Measurements from ENCODE around the gene DVL2. TPM values are rescaled to one million over a fixed set of nuclear protein-coding genes. Genes with fewer than 3 reads are reported as not detected.

Gene DVL2
- polyA plus RNA-seq, 5 donors, result 42.5 to 62.9 (median 56.0) TPM

DNA sequence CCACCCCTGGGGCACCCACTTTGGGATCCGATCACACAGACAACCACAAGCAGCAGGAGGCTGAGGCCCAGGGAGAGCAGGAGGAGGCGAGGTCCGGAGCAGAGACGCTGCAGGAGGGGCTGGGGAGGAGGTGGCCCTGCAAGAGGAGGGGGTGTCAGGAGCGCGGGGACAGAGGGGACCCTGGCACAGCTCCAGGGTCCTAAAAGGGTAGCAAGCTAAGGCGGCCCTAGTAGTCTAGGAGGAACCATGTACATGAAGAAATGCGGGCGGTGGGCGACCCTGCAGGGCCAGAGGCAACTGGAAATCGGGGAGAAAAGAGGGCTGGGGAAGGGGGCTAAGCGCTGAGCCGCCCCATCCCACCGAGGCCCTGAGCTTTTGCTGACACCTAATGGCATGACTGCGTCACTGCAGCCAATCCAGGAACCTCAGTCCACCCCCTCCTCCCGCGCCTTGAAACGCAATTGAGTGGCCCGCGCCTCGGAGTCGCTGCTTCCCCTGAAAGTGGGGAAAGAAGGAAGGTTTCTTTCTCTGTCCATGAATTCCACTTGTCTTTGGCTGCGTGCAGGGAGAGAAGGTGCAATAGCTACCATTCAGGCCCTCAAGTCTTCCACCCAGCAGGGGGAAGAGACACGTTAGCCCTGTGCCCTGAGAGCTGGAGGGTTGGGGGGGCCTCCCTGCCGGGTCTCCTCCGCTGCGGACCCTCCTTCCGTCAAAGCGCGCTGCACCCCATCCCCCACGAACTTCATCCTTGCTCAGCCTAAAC lies 56.9 kb downstream of the DVL2 start:
- DNase-seq, result peak; percentile 80 to 83

DNA sequence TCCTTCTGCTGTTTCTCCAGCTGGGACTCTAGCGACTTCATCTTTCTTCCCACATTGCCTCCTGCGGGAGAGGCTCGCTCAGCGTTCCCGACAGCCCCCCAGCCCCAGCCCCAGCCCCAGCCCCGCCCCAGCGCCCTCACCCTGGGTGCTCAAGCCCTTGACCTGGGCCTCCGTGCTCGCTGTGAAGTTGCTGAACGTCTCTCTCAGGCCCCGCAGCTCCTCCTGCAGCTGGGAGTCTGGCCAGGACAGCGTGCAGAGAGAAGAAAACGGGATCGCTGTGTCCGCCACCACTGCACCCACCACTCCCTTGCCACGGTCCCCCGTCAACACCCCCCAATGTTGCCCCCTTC lies 57.5 kb downstream of the DVL2 start:
- no peak for DNase-seq

DNA sequence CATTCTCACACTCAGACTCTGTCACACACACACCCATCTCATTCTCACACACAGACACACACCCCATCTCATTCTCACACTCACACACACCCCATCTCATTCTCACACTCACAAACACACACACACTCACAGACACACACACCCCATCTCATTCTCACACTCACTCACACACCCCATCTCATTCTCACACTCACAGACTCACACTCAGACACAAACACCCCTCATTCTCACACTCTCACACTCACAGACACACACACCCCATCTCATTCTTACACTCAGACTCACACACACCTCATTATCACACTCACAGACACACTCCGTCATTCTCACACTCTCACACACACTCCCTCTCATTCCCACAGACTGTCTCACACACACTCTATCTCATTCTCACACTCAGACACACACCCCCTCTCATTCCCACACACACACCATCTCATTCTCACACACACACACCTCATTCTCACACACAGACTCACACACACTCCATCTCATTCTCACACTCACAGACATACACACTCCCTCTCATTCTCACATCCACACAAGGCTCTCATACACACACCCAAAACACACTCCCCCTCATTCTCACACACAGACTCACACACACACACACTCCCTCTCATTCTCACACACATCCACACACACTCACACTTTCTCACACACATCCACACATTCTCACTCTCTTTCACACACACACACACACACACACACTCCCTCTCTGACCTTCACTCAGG lies 58.0 kb downstream of the DVL2 start:
- DNase-seq, result no peak

Other genes with a start within 250 kb of the DVL2 start
- 1 to 10 TPM; 2.4 to 4.3 (median 3.9) TPM for gene ALOX12, start 238.5 kb downstream of the DVL2 start, polyA plus RNA-seq (ENCODE audit: insufficient read depth in 1 of 5, insufficient read length in 5 of 5, low replicate concordance in 1 of 5)
- 100 to 1,000 TPM; 111 to 157 (median 139) TPM for gene RNASEK, start 221.9 kb downstream of the DVL2 start, polyA plus RNA-seq (ENCODE audit: insufficient read depth in 1 of 5, insufficient read length in 5 of 5, low replicate concordance in 1 of 5)
- gene BCL6B, start 211.5 kb downstream of the DVL2 start, polyA plus RNA-seq (ENCODE audit: insufficient read depth in 1 of 5, insufficient read length in 5 of 5, low replicate concordance in 1 of 5), result 10 to 100 TPM; 29.2 to 43.3 (median 37.3) TPM
- gene SLC16A13, start 198.5 kb downstream of the DVL2 start, polyA plus RNA-seq (ENCODE audit: insufficient read depth in 1 of 5, insufficient read length in 5 of 5, low replicate concordance in 1 of 5), result 1 to 10 TPM; 3.4 to 5.2 (median 4.2) TPM
- gene SLC16A11, start 190.4 kb downstream of the DVL2 start, polyA plus RNA-seq (ENCODE audit: insufficient read depth in 1 of 5, insufficient read length in 5 of 5, low replicate concordance in 1 of 5), result 1 to 10 TPM in 3 of 5 donors, under 1 TPM in 2; 0.42 to 1.6 (median 1.2) TPM
- gene CLEC10A, start 154.3 kb downstream of the DVL2 start, polyA plus RNA-seq (ENCODE audit: insufficient read depth in 1 of 5, insufficient read length in 5 of 5, low replicate concordance in 1 of 5), result 1 to 10 TPM; 2.1 to 4.8 (median 3.5) TPM
- gene ASGR2, start 119.7 kb downstream of the DVL2 start, polyA plus RNA-seq (ENCODE audit: insufficient read depth in 1 of 5, insufficient read length in 5 of 5, low replicate concordance in 1 of 5), result 1 to 10 TPM in 1 of 5 donors, under 1 TPM in 4; 0.31 to 2.1 (median 0.72) TPM
- 10 to 100 TPM in 3 of 5 donors, 1 to 10 TPM in 2; 7.2 to 11.9 (median 10.4) TPM for gene ASGR1, start 55.1 kb downstream of the DVL2 start, polyA plus RNA-seq (ENCODE audit: insufficient read depth in 1 of 5, insufficient read length in 5 of 5, low replicate concordance in 1 of 5)
- gene DLG4, start 14.7 kb downstream of the DVL2 start, polyA plus RNA-seq (ENCODE audit: insufficient read depth in 1 of 5, insufficient read length in 5 of 5, low replicate concordance in 1 of 5), result 10 to 100 TPM; 33.6 to 62.3 (median 45.4) TPM
- 100 to 1,000 TPM; 289 to 380 (median 360) TPM for gene ACADVL, start 14.6 kb downstream of the DVL2 start, polyA plus RNA-seq (ENCODE audit: insufficient read depth in 1 of 5, insufficient read length in 5 of 5, low replicate concordance in 1 of 5)
- 10 to 100 TPM; 32.7 to 58.8 (median 46.7) TPM for gene PHF23, start 4.9 kb upstream of the DVL2 start, polyA plus RNA-seq (ENCODE audit: insufficient read depth in 1 of 5, insufficient read length in 5 of 5, low replicate concordance in 1 of 5)
- 100 to 1,000 TPM; 375 to 529 (median 415) TPM for gene GABARAP, start 7.9 kb upstream of the DVL2 start, polyA plus RNA-seq (ENCODE audit: insufficient read depth in 1 of 5, insufficient read length in 5 of 5, low replicate concordance in 1 of 5)
- gene CTDNEP1, start 17.2 kb upstream of the DVL2 start, polyA plus RNA-seq (ENCODE audit: insufficient read depth in 1 of 5, insufficient read length in 5 of 5, low replicate concordance in 1 of 5), result 100 to 1,000 TPM; 128 to 156 (median 146) TPM
- 10 to 100 TPM; 36.6 to 49.7 (median 40.6) TPM for gene ELP5, start 17.7 kb upstream of the DVL2 start, polyA plus RNA-seq (ENCODE audit: insufficient read depth in 1 of 5, insufficient read length in 5 of 5, low replicate concordance in 1 of 5)
- gene CLDN7, start 28.0 kb upstream of the DVL2 start, polyA plus RNA-seq (ENCODE audit: insufficient read depth in 1 of 5, insufficient read length in 5 of 5, low replicate concordance in 1 of 5), result 10 to 100 TPM; 22.3 to 35.1 (median 33.6) TPM
- gene SLC2A4, start 47.2 kb upstream of the DVL2 start, polyA plus RNA-seq (ENCODE audit: insufficient read depth in 1 of 5, insufficient read length in 5 of 5, low replicate concordance in 1 of 5), result 1 to 10 TPM in 4 of 5 donors, under 1 TPM in 1; 0.80 to 2.7 (median 1.2) TPM
- 1 to 10 TPM; 1.2 to 2.4 (median 1.4) TPM for gene YBX2, start 60.1 kb upstream of the DVL2 start, polyA plus RNA-seq (ENCODE audit: insufficient read depth in 1 of 5, insufficient read length in 5 of 5, low replicate concordance in 1 of 5)
- gene EIF5A, start 73.1 kb upstream of the DVL2 start, polyA plus RNA-seq (ENCODE audit: insufficient read depth in 1 of 5, insufficient read length in 5 of 5, low replicate concordance in 1 of 5), result 100 to 1,000 TPM; 224 to 373 (median 229) TPM
- gene GPS2, start 80.8 kb upstream of the DVL2 start, polyA plus RNA-seq (ENCODE audit: insufficient read depth in 1 of 5, insufficient read length in 5 of 5, low replicate concordance in 1 of 5), result 10 to 100 TPM; 65.7 to 91.2 (median 81.3) TPM
- 10 to 100 TPM; 19.7 to 31.2 (median 28.1) TPM for gene NEURL4, start 94.8 kb upstream of the DVL2 start, polyA plus RNA-seq (ENCODE audit: insufficient read depth in 1 of 5, insufficient read length in 5 of 5, low replicate concordance in 1 of 5)
- gene ACAP1, start 102.0 kb upstream of the DVL2 start, polyA plus RNA-seq (ENCODE audit: insufficient read depth in 1 of 5, insufficient read length in 5 of 5, low replicate concordance in 1 of 5), result 1 to 10 TPM; 5.5 to 9.9 (median 7.5) TPM
- gene KCTD11, start 117.6 kb upstream of the DVL2 start, polyA plus RNA-seq (ENCODE audit: insufficient read depth in 1 of 5, insufficient read length in 5 of 5, low replicate concordance in 1 of 5), result 10 to 100 TPM in 3 of 5 donors, 1 to 10 TPM in 2; 9.6 to 13.9 (median 10.3) TPM
- not detected for gene TMEM95, start 120.6 kb upstream of the DVL2 start, polyA plus RNA-seq (ENCODE audit: insufficient read depth in 1 of 5, insufficient read length in 5 of 5, low replicate concordance in 1 of 5)
- gene TNK1, start 146.6 kb upstream of the DVL2 start, polyA plus RNA-seq (ENCODE audit: insufficient read depth in 1 of 5, insufficient read length in 5 of 5, low replicate concordance in 1 of 5), result 1 to 10 TPM; 5.1 to 6.8 (median 6.7) TPM
- 10 to 100 TPM; 39.3 to 74.6 (median 57.6) TPM for gene PLSCR3, start 160.0 kb upstream of the DVL2 start, polyA plus RNA-seq (ENCODE audit: insufficient read depth in 1 of 5, insufficient read length in 5 of 5, low replicate concordance in 1 of 5)
- 10 to 100 TPM; 67.5 to 86.1 (median 74.5) TPM for gene TMEM256, start 169.6 kb upstream of the DVL2 start, polyA plus RNA-seq (ENCODE audit: insufficient read depth in 1 of 5, insufficient read length in 5 of 5, low replicate concordance in 1 of 5)
- gene NLGN2, start 173.3 kb upstream of the DVL2 start, polyA plus RNA-seq (ENCODE audit: insufficient read depth in 1 of 5, insufficient read length in 5 of 5, low replicate concordance in 1 of 5), result 10 to 100 TPM; 22.6 to 36.3 (median 31.7) TPM
- not detected for gene SPEM1, start 185.8 kb upstream of the DVL2 start, polyA plus RNA-seq (ENCODE audit: insufficient read depth in 1 of 5, insufficient read length in 5 of 5, low replicate concordance in 1 of 5)
- gene SPEM2, start 191.1 kb upstream of the DVL2 start, polyA plus RNA-seq (ENCODE audit: insufficient read depth in 1 of 5, insufficient read length in 5 of 5, low replicate concordance in 1 of 5), result not detected
- gene SPEM3, start 194.3 kb upstream of the DVL2 start, polyA plus RNA-seq (ENCODE audit: insufficient read depth in 1 of 5, insufficient read length in 5 of 5, low replicate concordance in 1 of 5), result not detected
- gene TMEM102, start 200.9 kb upstream of the DVL2 start, polyA plus RNA-seq (ENCODE audit: insufficient read depth in 1 of 5, insufficient read length in 5 of 5, low replicate concordance in 1 of 5), result 1 to 10 TPM; 2.1 to 3.2 (median 2.4) TPM
- gene FGF11, start 205.0 kb upstream of the DVL2 start, polyA plus RNA-seq (ENCODE audit: insufficient read depth in 1 of 5, insufficient read length in 5 of 5, low replicate concordance in 1 of 5), result 1 to 10 TPM; 1.4 to 2.5 (median 1.9) TPM
- gene CHRNB1, start 210.5 kb upstream of the DVL2 start, polyA plus RNA-seq (ENCODE audit: insufficient read depth in 1 of 5, insufficient read length in 5 of 5, low replicate concordance in 1 of 5), result 10 to 100 TPM in 3 of 5 donors, 1 to 10 TPM in 2; 9.0 to 14.8 (median 10.5) TPM
- gene ZBTB4, start 245.1 kb upstream of the DVL2 start, polyA plus RNA-seq (ENCODE audit: insufficient read depth in 1 of 5, insufficient read length in 5 of 5, low replicate concordance in 1 of 5), result 10 to 100 TPM; 36.6 to 52.9 (median 43.8) TPM
- gene SLC35G6, start 246.9 kb upstream of the DVL2 start, polyA plus RNA-seq (ENCODE audit: insufficient read depth in 1 of 5, insufficient read length in 5 of 5, low replicate concordance in 1 of 5), result under 1 TPM; 0.15 to 0.40 (median 0.35) TPM
- 100 to 1,000 TPM in 1 of 5 donors, 10 to 100 TPM in 4; 79.6 to 127 (median 89.6) TPM for gene POLR2A, start 249.8 kb upstream of the DVL2 start, polyA plus RNA-seq (ENCODE audit: insufficient read depth in 1 of 5, insufficient read length in 5 of 5, low replicate concordance in 1 of 5)